Keratinocyte (primary cell): Measurements from ENCODE around the gene ERCC6L2. TPM values are rescaled to one million over a fixed set of nuclear protein-coding genes. Genes with fewer than 3 reads are reported as not detected.

ENCODE experiments used
- DNase-seq: peaks from one replicate; pipeline ENCODE4 v3.0.0-alpha.2; 2011; ENCODE audit warnings: low read depth, missing footprints, low spot score
- FAIRE-seq: peaks from 2 replicates; lab custom pipeline; 2011; peaks lifted over from hg19 to GRCh38; lab: Jason Lieb, UNC
- H2AFZ ChIP-seq: 2 replicates; pipeline ENCODE4 v1.6.0; 2012; ENCODE audit warnings: low read length, control low read depth, inconsistent platforms; ENCODE audit not compliant: control insufficient read depth
- H3K27ac ChIP-seq: 2 replicates; pipeline ENCODE4 v1.5.1; 2011; ENCODE audit warnings: low read length; ENCODE audit not compliant: control insufficient read depth, insufficient read depth
- H3K27me3 ChIP-seq: 3 replicates; pipeline ENCODE4 v1.6.0; 2011; ENCODE audit warnings: low read length; ENCODE audit not compliant: control insufficient read depth, insufficient read depth; ENCODE audit errors: extremely low read depth
- H3K36me3 ChIP-seq, 2 experiments: 2 replicates in 1 of 2; 3 replicates in 1 of 2; pipeline ENCODE4 v1.5.1; 2011; ENCODE audit warnings: low read length in 2 of 2, mild to moderate bottlenecking in 1 of 2; ENCODE audit not compliant: control insufficient read depth in 2 of 2, insufficient read depth in 2 of 2; ENCODE audit errors: extremely low read depth in 1 of 2
- H3K4me1 ChIP-seq: 3 replicates; pipeline ENCODE4 v1.5.1; 2011; ENCODE audit warnings: low read length; ENCODE audit not compliant: control insufficient read depth, insufficient read depth; ENCODE audit errors: extremely low read depth
- H3K4me2 ChIP-seq: 3 replicates; pipeline ENCODE4 v1.6.0; 2011; ENCODE audit warnings: low read depth, low read length; ENCODE audit not compliant: control insufficient read depth, insufficient read depth; ENCODE audit errors: extremely low read depth
- H3K4me3 ChIP-seq, 3 experiments: fragments of 200-600 bp in 1 of 3; sonication (generic) in 1 of 3; 2 replicates in 2 of 3; 3 replicates in 1 of 3; pipeline ENCODE4 v1.5.1; 2011 to 2016; ENCODE audit warnings: low read length in 3 of 3, mild to moderate bottlenecking in 3 of 3, control low read depth in 2 of 3, inconsistent platforms in 1 of 3, low read depth in 1 of 3, mixed read lengths in 1 of 3, mixed run types in 1 of 3, moderate library complexity in 1 of 3; ENCODE audit not compliant: control insufficient read depth in 2 of 3, insufficient read depth in 2 of 3; ENCODE audit errors: extremely low read depth in 1 of 3
- H3K79me2 ChIP-seq: 2 replicates; pipeline ENCODE4 v1.6.0; 2012; ENCODE audit warnings: low read length; ENCODE audit not compliant: control insufficient read depth, insufficient read depth
- H3K9ac ChIP-seq: 3 replicates; pipeline ENCODE4 v1.6.0; 2011; ENCODE audit warnings: low read length; ENCODE audit not compliant: control insufficient read depth, insufficient read depth; ENCODE audit errors: extremely low read depth
- H3K9me1 ChIP-seq: 3 replicates; pipeline ENCODE4 v1.6.0; 2011; ENCODE audit warnings: low read length; ENCODE audit not compliant: control insufficient read depth, insufficient read depth; ENCODE audit errors: extremely low read depth
- H3K9me3 ChIP-seq: 2 replicates; pipeline ENCODE4 v1.5.1; 2012; ENCODE audit warnings: low read depth, low read length; ENCODE audit not compliant: control insufficient read depth
- H4K20me1 ChIP-seq: 3 replicates; pipeline ENCODE4 v1.6.0; 2011; ENCODE audit warnings: low read length; ENCODE audit not compliant: control insufficient read depth, insufficient read depth; ENCODE audit errors: extremely low read depth
- EZH2 ChIP-seq: IDR thresholded peaks from one replicate; pipeline ENCODE4 v1.6.1; 2012; ENCODE audit warnings: inconsistent platforms, mild to moderate bottlenecking, low read length, moderate library complexity
- dilution Hi-C: fragments of 300-500 bp; cut with MboI; formaldehyde crosslinking; loops from one replicate; pipeline ENCODE4 v1.7.0; 2020; ENCODE audit warnings: low sequenced_read_pairs; ENCODE audit not compliant: extremely low pct_ligation_motif_present
- polyA plus RNA-seq, 5 experiments: library from polyadenylated mRNA; depleted of rRNA in 3 of 5; stranded (reverse) in 3 of 5; stranded (forward) in 1 of 5; unstranded in 1 of 5; fragments of >200 nt; gene quantifications; 1 replicate in 1 of 5; 2 replicates in 3 of 5; 3 replicates in 1 of 5; pipeline versions ENCODE4 v1.2.1 to v1.2.3, GENCODE V29; 2011 to 2012; ENCODE audit warnings: missing spikeins in 2 of 5, low read depth in 1 of 5, low replicate concordance in 1 of 5
- TF ChIP-seq, protein P1 (sequence below), 3 experiments: IDR thresholded peaks in 1 of 3; conservative IDR thresholded peaks in 1 of 3; optimal IDR thresholded peaks in 1 of 3; 2 replicates in 2 of 3; 3 replicates in 1 of 3; pipeline versions ENCODE3 to v1.5.1; 2011; ENCODE audit warnings: low read length in 3 of 3, mild to moderate bottlenecking in 3 of 3, moderate library complexity in 2 of 3, control low read depth in 1 of 3, inconsistent platforms in 1 of 3; ENCODE audit not compliant: insufficient read depth in 2 of 3; ENCODE audit errors: extremely low read depth in 1 of 3

The ERCC6L2 gene
- polyA plus RNA-seq, 1 donor (not counting 4 experiments of a cell fraction or from before 2014, with no cell fraction given) = 15.4 TPM

GRCh38 chr9:95938724-95939123 is 63.2 kb downstream of the ERCC6L2 start:
- Histone ChIP-seq H3K9ac (no peak overlapping the region), H3K27me3 (no peaks in the 10 kb centered on the region), H3K9me1 (no peaks in the 10 kb centered on the region), H3K4me1 (peaks cover 5% of the 10 kb centered on the region), H3K36me3 (peaks cover 3 to 14% of the 10 kb centered on the region in 2 experiments), H3K4me3 (no peak overlapping the region), H3K27ac (no peak overlapping the region), H3K4me2 (no peak overlapping the region), H4K20me1 (no peaks in the 10 kb centered on the region), H3K9me3 (no peaks in the 10 kb centered on the region), H3K79me2 (no peaks in the 10 kb centered on the region), H2AFZ (no peak overlapping the region)
- dilution Hi-C loops = no loop called here
- DNase-seq (no peak), FAIRE-seq (no peak)
- TF ChIP-seq EZH2 = no peak
- TF ChIP-seq, protein P1, sequence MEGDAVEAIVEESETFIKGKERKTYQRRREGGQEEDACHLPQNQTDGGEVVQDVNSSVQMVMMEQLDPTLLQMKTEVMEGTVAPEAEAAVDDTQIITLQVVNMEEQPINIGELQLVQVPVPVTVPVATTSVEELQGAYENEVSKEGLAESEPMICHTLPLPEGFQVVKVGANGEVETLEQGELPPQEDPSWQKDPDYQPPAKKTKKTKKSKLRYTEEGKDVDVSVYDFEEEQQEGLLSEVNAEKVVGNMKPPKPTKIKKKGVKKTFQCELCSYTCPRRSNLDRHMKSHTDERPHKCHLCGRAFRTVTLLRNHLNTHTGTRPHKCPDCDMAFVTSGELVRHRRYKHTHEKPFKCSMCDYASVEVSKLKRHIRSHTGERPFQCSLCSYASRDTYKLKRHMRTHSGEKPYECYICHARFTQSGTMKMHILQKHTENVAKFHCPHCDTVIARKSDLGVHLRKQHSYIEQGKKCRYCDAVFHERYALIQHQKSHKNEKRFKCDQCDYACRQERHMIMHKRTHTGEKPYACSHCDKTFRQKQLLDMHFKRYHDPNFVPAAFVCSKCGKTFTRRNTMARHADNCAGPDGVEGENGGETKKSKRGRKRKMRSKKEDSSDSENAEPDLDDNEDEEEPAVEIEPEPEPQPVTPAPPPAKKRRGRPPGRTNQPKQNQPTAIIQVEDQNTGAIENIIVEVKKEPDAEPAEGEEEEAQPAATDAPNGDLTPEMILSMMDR (optimal IDR thresholded peaks at IDR 0.05 in 1 of 3, IDR thresholded peaks at IDR 0.05 in 1 of 3, conservative IDR thresholded peaks at IDR 0.05 in 1 of 3; ENCODE audit: extremely low read depth in 1 of 3, insufficient read depth in 2 of 3, low read length in 3 of 3) = peak in 1 of 3 experiments; percentile 12

DNA sequence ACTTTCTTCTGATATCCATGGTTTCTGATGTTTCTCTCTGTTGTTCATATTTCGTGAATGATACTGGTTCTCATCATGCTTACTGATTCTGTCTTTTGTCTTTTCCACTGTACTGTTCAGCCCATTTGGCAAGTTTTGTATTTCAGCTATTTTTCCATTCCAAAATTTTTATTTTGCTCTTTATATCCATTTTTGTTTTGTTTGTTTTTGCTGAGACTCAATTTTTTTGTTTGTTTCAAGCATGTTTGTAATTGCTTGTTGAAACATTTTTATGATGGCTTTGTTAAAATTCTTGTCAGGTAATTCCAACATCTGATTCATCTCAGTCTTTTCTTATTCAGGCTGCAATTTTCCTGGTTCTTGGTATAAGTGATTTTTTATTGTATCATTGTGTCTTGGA is 64.0 kb downstream of the ERCC6L2 start:
- no peaks in the 10 kb centered on the region for H3K27me3 ChIP-seq
- dilution Hi-C loops = no loop called here
- no peaks in the 10 kb centered on the region for H3K9me1 ChIP-seq
- FAIRE-seq (no peak), DNase-seq (no peak)
- H3K9ac ChIP-seq = no peak overlapping the region
- H3K4me1 ChIP-seq = peaks cover 5% of the 10 kb centered on the region
- TF ChIP-seq, protein P1 (optimal IDR thresholded peaks at IDR 0.05 in 1 of 3, IDR thresholded peaks at IDR 0.05 in 1 of 3, conservative IDR thresholded peaks at IDR 0.05 in 1 of 3; ENCODE audit: extremely low read depth in 1 of 3, insufficient read depth in 2 of 3, low read length in 3 of 3) = no peak
- no peak for TF ChIP-seq EZH2
- H3K79me2 ChIP-seq = no peaks in the 10 kb centered on the region
- peaks cover 3 to 14% of the 10 kb centered on the region in 2 experiments for H3K36me3 ChIP-seq
- no peaks in the 10 kb centered on the region for H3K9me3 ChIP-seq
- no peak overlapping the region for H3K4me2 ChIP-seq
- H2AFZ ChIP-seq = no peak overlapping the region
- no peaks in the 10 kb centered on the region for H4K20me1 ChIP-seq
- no peak overlapping the region for H3K4me3 ChIP-seq
- H3K27ac ChIP-seq = no peak overlapping the region
